Measurements from ENCODE around the gene LTF. TPM values are rescaled to one million over a fixed set of nuclear protein-coding genes. Genes with fewer than 3 reads are reported as not detected.

The LTF gene
- total and polyA plus RNA-seq, 4 donors: 0.13 to 5.5 (median 1.9) TPM

DNA sequence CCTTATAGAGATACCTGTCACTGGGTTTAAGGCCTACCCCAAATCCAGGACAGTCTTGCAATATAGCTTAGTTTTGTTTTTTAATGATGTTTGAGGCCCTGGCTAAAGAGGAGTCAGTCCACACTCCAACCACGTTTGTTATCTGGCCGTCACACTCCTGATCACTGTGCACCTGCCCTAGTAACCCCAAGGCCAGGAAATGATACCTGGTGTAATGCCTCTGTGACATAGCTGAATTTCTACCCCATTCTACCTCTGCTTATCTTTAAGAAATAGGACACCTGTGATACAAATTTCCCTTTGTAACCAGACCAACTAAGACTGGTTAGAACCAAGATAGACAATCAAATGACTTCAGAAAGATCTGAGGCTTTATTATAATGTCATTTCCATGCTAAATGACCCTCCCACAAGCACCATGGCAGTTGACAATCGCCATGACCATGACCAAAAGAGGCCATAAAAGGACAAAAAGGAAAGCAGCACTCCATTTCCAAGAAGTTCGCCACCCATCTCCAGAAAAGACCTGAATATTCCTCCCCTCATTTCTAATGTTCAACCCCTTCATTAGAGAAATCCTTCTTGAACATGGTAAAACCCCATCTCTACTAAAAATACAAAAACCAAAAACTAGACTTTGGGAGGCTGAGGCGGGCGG lies 28.3 kb upstream of the LTF start:
- ATAC-seq (ENCODE audit: low FRiP score): no peak
- intact Hi-C loops (cut with DNase I): no loop called here

DNA sequence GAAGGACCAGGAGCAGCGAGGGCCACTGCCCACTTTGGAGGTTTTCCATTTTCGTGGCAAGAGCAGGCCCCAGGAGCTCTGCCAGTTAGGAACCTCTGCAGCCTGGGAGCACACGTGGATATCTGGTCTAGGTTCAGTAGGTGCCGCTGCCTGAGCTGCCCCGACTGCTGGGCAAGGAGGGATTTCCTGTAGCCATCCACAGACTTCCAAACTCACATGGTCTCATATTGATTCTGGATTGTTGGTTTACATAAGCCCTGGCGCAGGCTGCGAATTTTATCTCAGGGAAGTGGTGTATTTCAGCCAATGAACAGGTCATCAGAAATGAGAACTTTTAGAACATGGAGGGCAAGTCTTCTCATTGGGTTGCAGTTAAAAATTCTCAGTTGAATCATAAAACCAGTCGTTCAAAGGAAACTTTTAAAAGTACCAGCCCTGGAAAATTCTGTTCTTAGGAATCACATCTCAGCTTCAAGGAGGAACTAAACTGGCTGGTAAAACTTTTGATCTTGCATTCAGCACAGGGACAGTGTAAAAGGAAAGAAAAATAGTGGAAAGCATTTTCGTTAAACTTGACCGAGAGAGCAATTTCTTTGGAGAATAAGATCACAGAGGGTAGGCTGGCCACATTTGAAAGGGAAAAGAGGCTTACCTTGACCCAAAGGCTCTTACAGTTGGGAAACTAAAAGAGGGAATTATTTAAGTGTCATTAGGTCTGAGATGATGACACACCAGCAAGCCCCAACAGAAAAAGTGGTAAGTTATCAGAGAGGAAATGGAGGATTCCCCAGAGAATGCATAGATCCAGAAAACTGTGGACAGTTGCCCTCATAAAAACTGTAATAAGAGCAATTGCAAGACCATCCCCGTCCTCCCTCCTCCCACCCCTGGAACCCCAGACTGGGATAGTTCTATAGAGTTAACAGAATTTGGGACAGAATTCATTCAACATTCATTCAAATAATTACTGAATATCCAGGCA lies 26.7 kb upstream of the LTF start:
- H3K9me3 ChIP-seq (ENCODE audit: control insufficient read depth, low read length): no peaks in the 10 kb centered on the region
- no peak overlapping the region for H3K4me3 ChIP-seq (ENCODE audit: low read length in 2 of 2)
- no peak overlapping the region for H3K27ac ChIP-seq (ENCODE audit: low read depth in 1 of 2, low read length in 2 of 2)
- WGBS, 2 donors: 46 to 52% methylated on average over 11 of the region's 11 CpGs
- H3K36me3 ChIP-seq (ENCODE audit: control insufficient read depth in 1 of 2, insufficient read depth in 2 of 2, low read length in 1 of 2): no peaks in the 10 kb centered on the region
- no peak for ATAC-seq (ENCODE audit: low FRiP score)
- no peak for DNase-seq
- no peaks in the 10 kb centered on the region for H3K4me1 ChIP-seq (ENCODE audit: control insufficient read depth in 1 of 2, insufficient read depth in 2 of 2, low read length in 2 of 2)
- intact Hi-C loops (cut with DNase I): no loop called here
- H3K27me3 ChIP-seq (ENCODE audit: control insufficient read depth in 1 of 2, insufficient read depth in 2 of 2, low read length in 1 of 2): no peaks in the 10 kb centered on the region

More for the DNA sequence above, 28.3 kb upstream of the LTF start:
- Histone ChIP-seq H3K27ac (ENCODE audit: low read depth in 1 of 2, low read length in 2 of 2) (no peak overlapping the region), H3K4me1 (ENCODE audit: control insufficient read depth in 1 of 2, insufficient read depth in 2 of 2, low read length in 2 of 2) (no peaks in the 10 kb centered on the region), H3K36me3 (ENCODE audit: control insufficient read depth in 1 of 2, insufficient read depth in 2 of 2, low read length in 1 of 2) (no peaks in the 10 kb centered on the region), H3K9me3 (ENCODE audit: control insufficient read depth, low read length) (no peaks in the 10 kb centered on the region), H3K27me3 (ENCODE audit: control insufficient read depth in 1 of 2, insufficient read depth in 2 of 2, low read length in 1 of 2) (no peaks in the 10 kb centered on the region), H3K4me3 (ENCODE audit: low read length in 2 of 2) (no peak overlapping the region)
- no peak for DNase-seq
- WGBS, 2 donors: 90% methylated on average over 6 of the region's 6 CpGs

DNA sequence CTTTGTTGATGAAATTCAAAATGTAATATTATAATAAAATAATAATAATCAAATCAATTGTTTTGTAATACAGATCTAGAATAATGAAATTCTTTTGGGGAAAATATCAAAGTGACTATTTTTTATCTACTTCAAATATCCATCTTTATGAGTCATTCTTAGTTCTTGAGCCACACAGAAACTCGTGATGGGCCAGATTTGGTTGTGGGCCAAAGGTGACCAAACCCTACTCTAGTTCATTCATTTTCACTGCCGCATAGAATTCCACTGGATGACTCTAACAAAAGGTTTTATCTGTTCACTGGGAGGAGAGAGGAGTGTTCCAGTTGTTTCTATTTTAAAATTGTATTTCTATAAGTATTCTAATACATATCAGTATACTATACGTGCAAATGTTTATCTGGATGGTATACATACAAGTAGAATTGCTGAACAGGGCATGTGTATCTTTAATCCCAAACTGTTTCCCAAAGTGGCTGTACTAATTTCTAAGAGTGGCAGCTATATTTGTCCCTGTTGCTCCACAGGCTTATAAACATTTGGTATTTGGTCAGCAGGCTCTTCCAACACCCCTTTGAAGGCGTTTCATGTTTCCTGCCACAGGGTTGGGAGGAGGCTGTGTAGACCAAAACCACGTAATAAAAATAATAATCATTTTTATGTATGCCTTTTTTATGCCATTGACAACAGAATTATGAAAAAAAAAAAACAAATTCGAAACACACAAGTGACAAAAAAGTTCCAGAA lies 25.8 kb upstream of the LTF start:
- ATAC-seq (ENCODE audit: low FRiP score) (no peak), DNase-seq (no peak)
- WGBS, 2 donors: 65 to 75% methylated on average over 6 of the region's 6 CpGs
- Histone ChIP-seq H3K27ac (ENCODE audit: low read depth in 1 of 2, low read length in 2 of 2) (no peak overlapping the region), H3K4me3 (ENCODE audit: low read length in 2 of 2) (no peak overlapping the region), H3K27me3 (ENCODE audit: control insufficient read depth in 1 of 2, insufficient read depth in 2 of 2, low read length in 1 of 2) (no peaks in the 10 kb centered on the region), H3K4me1 (ENCODE audit: control insufficient read depth in 1 of 2, insufficient read depth in 2 of 2, low read length in 2 of 2) (no peaks in the 10 kb centered on the region), H3K36me3 (ENCODE audit: control insufficient read depth in 1 of 2, insufficient read depth in 2 of 2, low read length in 1 of 2) (no peaks in the 10 kb centered on the region), H3K9me3 (ENCODE audit: control insufficient read depth, low read length) (no peaks in the 10 kb centered on the region)
- intact Hi-C loops (cut with DNase I): no loop called here

DNA sequence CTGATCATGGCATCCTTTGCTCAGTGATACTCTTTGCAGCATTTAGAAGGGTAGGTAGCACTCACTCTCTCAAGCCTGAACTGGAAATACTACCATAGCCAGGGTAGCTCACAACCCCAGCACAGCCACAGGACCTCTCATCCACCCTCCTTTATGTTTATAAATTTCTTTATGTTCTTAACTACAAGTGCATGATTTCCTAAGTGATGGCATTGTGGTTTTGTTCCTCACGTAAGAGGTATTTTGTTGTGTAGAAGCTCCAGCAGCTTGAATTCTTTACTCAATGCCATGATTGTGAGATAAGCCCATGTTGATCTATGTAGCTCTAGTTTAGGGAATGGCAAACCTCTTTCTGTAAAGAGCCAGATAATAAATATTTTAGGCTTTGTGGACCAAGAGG lies 25.2 kb upstream of the LTF start:
- Histone ChIP-seq H3K27me3 (ENCODE audit: control insufficient read depth in 1 of 2, insufficient read depth in 2 of 2, low read length in 1 of 2) (no peaks in the 10 kb centered on the region), H3K4me1 (ENCODE audit: control insufficient read depth in 1 of 2, insufficient read depth in 2 of 2, low read length in 2 of 2) (no peaks in the 10 kb centered on the region)
- intact Hi-C loops (cut with DNase I): loop anchor here (2.0 to 10.0 kb wide), 2 partner anchors 141 to 145 kb away; no protein-coding TSS in a partner anchor

DNA sequence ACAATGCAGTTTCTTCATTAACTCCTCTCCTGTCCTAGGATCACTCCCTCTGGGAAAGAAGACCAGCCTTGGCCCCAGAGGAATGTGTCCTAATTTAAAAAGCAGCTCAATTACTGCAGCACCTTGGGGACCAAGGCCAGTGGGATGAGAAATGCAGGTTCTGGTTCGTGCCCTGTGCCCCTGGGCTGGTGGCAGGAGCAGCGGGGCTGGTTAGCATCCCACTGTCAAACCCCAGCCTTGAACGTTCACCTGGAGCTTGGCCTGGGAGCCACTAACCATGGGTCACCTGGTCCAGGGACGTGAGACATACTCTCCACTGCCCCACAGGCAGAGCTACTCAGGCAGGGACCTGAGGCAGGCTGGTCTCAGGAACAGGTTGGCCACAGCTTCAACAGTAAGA lies 24.7 kb upstream of the LTF start:
- H3K27me3 ChIP-seq (ENCODE audit: control insufficient read depth in 1 of 2, insufficient read depth in 2 of 2, low read length in 1 of 2): no peaks in the 10 kb centered on the region
- no peak overlapping the region for H3K4me3 ChIP-seq (ENCODE audit: low read length in 2 of 2)
- DNase-seq: no peak
- H3K36me3 ChIP-seq (ENCODE audit: control insufficient read depth in 1 of 2, insufficient read depth in 2 of 2, low read length in 1 of 2): no peaks in the 10 kb centered on the region
- intact Hi-C loops (cut with DNase I): loop anchor here (2.0 to 10.0 kb wide), 2 partner anchors 141 to 145 kb away; no protein-coding TSS in a partner anchor
- H3K27ac ChIP-seq (ENCODE audit: low read depth in 1 of 2, low read length in 2 of 2): no peak overlapping the region
- 80 to 85% methylated on average over 4 of the region's 4 CpGs for WGBS, 2 donors
- no peak for ATAC-seq (ENCODE audit: low FRiP score)
- H3K9me3 ChIP-seq (ENCODE audit: control insufficient read depth, low read length): no peaks in the 10 kb centered on the region
- no peaks in the 10 kb centered on the region for H3K4me1 ChIP-seq (ENCODE audit: control insufficient read depth in 1 of 2, insufficient read depth in 2 of 2, low read length in 2 of 2)

More for the DNA sequence above, 25.2 kb upstream of the LTF start:
- no peaks in the 10 kb centered on the region for H3K36me3 ChIP-seq (ENCODE audit: control insufficient read depth in 1 of 2, insufficient read depth in 2 of 2, low read length in 1 of 2)
- no peaks in the 10 kb centered on the region for H3K9me3 ChIP-seq (ENCODE audit: control insufficient read depth, low read length)
- H3K27ac ChIP-seq (ENCODE audit: low read depth in 1 of 2, low read length in 2 of 2): no peak overlapping the region
- ATAC-seq (ENCODE audit: low FRiP score) (no peak), DNase-seq (no peak)
- WGBS, 2 donors: 74 to 77% methylated on average over 1 of the region's 1 CpG
- no peak overlapping the region for H3K4me3 ChIP-seq (ENCODE audit: low read length in 2 of 2)

DNA sequence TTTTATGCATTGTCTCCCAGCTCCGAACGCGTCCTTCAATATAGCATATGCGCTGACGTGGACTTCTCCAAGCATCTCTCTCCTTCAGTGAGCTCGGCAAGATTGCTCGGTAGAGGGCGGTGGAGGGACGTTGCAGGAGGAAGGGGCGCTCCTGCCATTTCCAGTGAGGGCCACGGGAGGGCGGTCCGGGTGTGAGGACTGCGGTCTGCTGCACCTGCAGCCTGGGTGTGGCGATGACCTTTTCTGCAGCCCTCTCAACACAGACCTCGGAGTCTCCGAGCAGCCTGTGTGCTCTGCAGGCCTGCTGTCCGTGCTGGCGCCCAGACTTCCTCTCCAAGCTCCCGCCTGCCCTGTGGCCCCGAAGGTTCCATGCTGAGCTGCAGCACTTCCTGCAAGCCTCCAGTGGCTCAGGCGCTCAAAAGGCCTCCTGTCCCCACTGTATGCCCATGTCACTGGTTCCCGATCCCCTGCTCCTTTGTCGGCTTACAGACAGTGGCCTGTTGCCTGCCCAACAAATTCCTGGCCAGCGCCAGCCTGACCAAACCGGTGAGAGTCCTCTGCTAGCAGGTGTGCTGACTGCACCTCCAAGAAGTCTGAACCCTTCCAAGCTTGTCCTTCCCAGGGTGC lies 24.1 kb upstream of the LTF start:
- 15% methylated on average over 26 of the region's 26 CpGs for WGBS, 2 donors
- H3K9me3 ChIP-seq (ENCODE audit: control insufficient read depth, low read length): no peaks in the 10 kb centered on the region
- intact Hi-C loops (cut with DNase I): loop anchor here (2.0 to 10.0 kb wide), 2 partner anchors 142 to 146 kb away; no protein-coding TSS in a partner anchor
- DNase-seq (peak; percentile 93 to 95), ATAC-seq (ENCODE audit: low FRiP score) (peak; percentile 94)
- no peaks in the 10 kb centered on the region for H3K27me3 ChIP-seq (ENCODE audit: control insufficient read depth in 1 of 2, insufficient read depth in 2 of 2, low read length in 1 of 2)
- no peak overlapping the region for H3K27ac ChIP-seq (ENCODE audit: low read depth in 1 of 2, low read length in 2 of 2)
- H3K4me3 ChIP-seq (ENCODE audit: low read length in 2 of 2): no peak overlapping the region
- no peaks in the 10 kb centered on the region for H3K36me3 ChIP-seq (ENCODE audit: control insufficient read depth in 1 of 2, insufficient read depth in 2 of 2, low read length in 1 of 2)
- H3K4me1 ChIP-seq (ENCODE audit: control insufficient read depth in 1 of 2, insufficient read depth in 2 of 2, low read length in 2 of 2): no peaks in the 10 kb centered on the region

DNA sequence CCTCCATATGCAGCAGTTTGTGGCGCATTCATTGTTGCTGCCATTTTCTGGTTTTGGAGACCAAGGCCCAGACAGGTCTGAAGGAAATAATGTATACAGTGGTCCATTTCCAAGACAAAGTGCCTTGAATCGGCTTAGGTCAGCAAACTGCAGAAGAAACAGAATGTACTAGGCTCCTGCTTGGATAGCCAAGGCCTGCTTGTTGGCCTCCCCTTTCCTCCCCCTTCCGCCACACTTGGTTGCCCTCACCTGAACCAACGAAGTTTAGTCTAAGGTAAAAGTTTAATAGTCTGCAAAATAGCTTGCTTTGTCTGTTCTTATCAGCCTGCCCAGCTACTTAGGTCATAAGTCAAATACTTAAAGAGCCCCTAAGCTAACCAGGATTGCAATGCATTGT lies 21.1 kb upstream of the LTF start:
- no peaks in the 10 kb centered on the region for H3K4me1 ChIP-seq (ENCODE audit: control insufficient read depth in 1 of 2, insufficient read depth in 2 of 2, low read length in 2 of 2)
- intact Hi-C loops (cut with DNase I): loop anchor here in 1 of 2 donors (10.0 kb wide), 1 partner anchor 149 kb away; no protein-coding TSS in a partner anchor
- no peak for ATAC-seq (ENCODE audit: low FRiP score)

More for the DNA sequence above, 21.1 kb upstream of the LTF start:
- Histone ChIP-seq H3K4me3 (ENCODE audit: low read length in 2 of 2) (no peak overlapping the region), H3K9me3 (ENCODE audit: control insufficient read depth, low read length) (no peaks in the 10 kb centered on the region), H3K27ac (ENCODE audit: low read depth in 1 of 2, low read length in 2 of 2) (no peak overlapping the region), H3K36me3 (ENCODE audit: control insufficient read depth in 1 of 2, insufficient read depth in 2 of 2, low read length in 1 of 2) (no peaks in the 10 kb centered on the region), H3K27me3 (ENCODE audit: control insufficient read depth in 1 of 2, insufficient read depth in 2 of 2, low read length in 1 of 2) (no peaks in the 10 kb centered on the region)
- no peak for DNase-seq
- WGBS, 2 donors: 87 to 89% methylated on average over 4 of the region's 4 CpGs

Measured in aorta (tissue), 5 donors.